ENCODE data around the gene ASIC2. TPM values are rescaled to one million over a fixed set of nuclear protein-coding genes. Genes with fewer than 3 reads are reported as not detected.

The ASIC2 gene
- total and polyA plus RNA-seq, 7 donors: under 0.01 to 0.60 (median 0.19) TPM; not detected in 3

- H3K4me3 ChIP-seq: no peak overlapping the region
- H3K36me3 ChIP-seq: no peaks in the 10 kb centered on the region
- H3K27me3 ChIP-seq: no peaks in the 10 kb centered on the region
- no peak overlapping the region for H3K27ac ChIP-seq
- WGBS, 2 donors: 87 to 89% methylated on average over 6 of the region's 6 CpGs
- H3K9me3 ChIP-seq: no peaks in the 10 kb centered on the region
- peaks cover 0 to 7% (median 3%) of the 10 kb centered on the region in 4 donors for H3K4me1 ChIP-seq
- no peak for DNase-seq
- no peak for TF ChIP-seq EP300 (IDR thresholded peaks at IDR 0.05)
- no peak for TF ChIP-seq POLR2AphosphoS5 (IDR thresholded peaks at IDR 0.05)
- TF ChIP-seq, protein P1, sequence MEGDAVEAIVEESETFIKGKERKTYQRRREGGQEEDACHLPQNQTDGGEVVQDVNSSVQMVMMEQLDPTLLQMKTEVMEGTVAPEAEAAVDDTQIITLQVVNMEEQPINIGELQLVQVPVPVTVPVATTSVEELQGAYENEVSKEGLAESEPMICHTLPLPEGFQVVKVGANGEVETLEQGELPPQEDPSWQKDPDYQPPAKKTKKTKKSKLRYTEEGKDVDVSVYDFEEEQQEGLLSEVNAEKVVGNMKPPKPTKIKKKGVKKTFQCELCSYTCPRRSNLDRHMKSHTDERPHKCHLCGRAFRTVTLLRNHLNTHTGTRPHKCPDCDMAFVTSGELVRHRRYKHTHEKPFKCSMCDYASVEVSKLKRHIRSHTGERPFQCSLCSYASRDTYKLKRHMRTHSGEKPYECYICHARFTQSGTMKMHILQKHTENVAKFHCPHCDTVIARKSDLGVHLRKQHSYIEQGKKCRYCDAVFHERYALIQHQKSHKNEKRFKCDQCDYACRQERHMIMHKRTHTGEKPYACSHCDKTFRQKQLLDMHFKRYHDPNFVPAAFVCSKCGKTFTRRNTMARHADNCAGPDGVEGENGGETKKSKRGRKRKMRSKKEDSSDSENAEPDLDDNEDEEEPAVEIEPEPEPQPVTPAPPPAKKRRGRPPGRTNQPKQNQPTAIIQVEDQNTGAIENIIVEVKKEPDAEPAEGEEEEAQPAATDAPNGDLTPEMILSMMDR (IDR thresholded peaks at IDR 0.05): no peak
- no peak for TF ChIP-seq POLR2A (IDR thresholded peaks at IDR 0.05)
- intact Hi-C loops (cut with DNase I): no loop called here
Measured at GRCh38 chr17:33016920-33017319, 276.2 kb downstream of the ASIC2 start.

DNA sequence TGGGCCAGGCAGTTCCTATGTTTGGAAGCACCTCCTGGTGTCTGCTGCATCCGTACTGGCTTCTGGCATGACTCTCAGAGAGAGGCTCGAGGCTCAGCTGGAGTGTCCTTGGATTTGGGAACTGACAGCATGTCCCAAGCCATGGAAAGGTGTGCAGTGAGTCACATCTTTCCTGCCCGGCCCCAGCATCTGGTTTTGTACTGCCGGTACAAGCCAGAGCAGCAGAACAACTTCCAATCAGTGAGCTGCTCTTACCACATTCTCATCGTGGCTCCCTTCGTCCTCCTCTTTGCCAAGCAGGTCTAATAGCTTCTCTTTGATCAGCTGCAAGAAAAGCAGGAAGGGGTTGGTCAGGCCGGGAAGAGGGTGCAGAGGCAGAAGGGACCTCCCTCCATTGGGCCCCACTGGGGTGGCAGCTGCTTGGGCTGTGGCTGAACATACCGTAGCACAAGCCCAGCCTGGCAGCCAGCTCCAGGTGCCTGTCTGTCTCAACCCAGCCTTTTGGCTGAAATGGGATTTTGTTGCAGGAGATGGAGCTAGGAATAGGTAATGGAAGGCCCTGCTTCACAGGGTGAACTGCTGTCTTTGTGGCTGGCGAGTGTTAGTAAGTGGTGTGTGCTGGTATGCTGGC, 277.3 kb downstream of the ASIC2 start:
- Histone ChIP-seq H3K9me3 (no peaks in the 10 kb centered on the region), H3K27me3 (no peaks in the 10 kb centered on the region), H3K27ac (no peak overlapping the region), H3K4me3 (no peak overlapping the region), H3K4me1 (peaks cover 0 to 7% (median 3%) of the 10 kb centered on the region in 4 donors), H3K36me3 (no peaks in the 10 kb centered on the region)
- DNase-seq: no peak
- TF ChIP-seq, protein P1 (IDR thresholded peaks at IDR 0.05): no peak
- no peak for TF ChIP-seq EP300 (IDR thresholded peaks at IDR 0.05)
- no peak for TF ChIP-seq POLR2AphosphoS5 (IDR thresholded peaks at IDR 0.05)
- no peak for TF ChIP-seq POLR2A (IDR thresholded peaks at IDR 0.05)
- intact Hi-C loops (cut with DNase I): no loop called here
- 77 to 81% methylated on average over 9 of the region's 9 CpGs for WGBS, 2 donors

- DNase-seq: no peak
- H3K27ac ChIP-seq: no peak overlapping the region
- H3K27me3 ChIP-seq: no peaks in the 10 kb centered on the region
- H3K9me3 ChIP-seq: no peaks in the 10 kb centered on the region
- no peak overlapping the region for H3K4me3 ChIP-seq
- intact Hi-C loops (cut with DNase I): no loop called here
- no peaks in the 10 kb centered on the region for H3K36me3 ChIP-seq
- WGBS, 2 donors: 14 to 53% methylated on average over 7 of the region's 7 CpGs
- peaks cover 0 to 7% (median 3%) of the 10 kb centered on the region in 4 donors for H3K4me1 ChIP-seq
- TF ChIP-seq, protein P1 (IDR thresholded peaks at IDR 0.05): no peak
- TF ChIP-seq EP300 (IDR thresholded peaks at IDR 0.05) (no peak), POLR2AphosphoS5 (IDR thresholded peaks at IDR 0.05) (no peak), POLR2A (IDR thresholded peaks at IDR 0.05) (no peak)
Measured at GRCh38 chr17:33014751-33015150, 278.3 kb downstream of the ASIC2 start.

- intact Hi-C loops (cut with DNase I): no loop called here
- 84 to 91% methylated on average over 18 of the region's 18 CpGs for WGBS, 2 donors
- H3K27me3 ChIP-seq: no peaks in the 10 kb centered on the region
- H3K9me3 ChIP-seq: no peaks in the 10 kb centered on the region
- no peak overlapping the region for H3K4me3 ChIP-seq
- H3K36me3 ChIP-seq: no peaks in the 10 kb centered on the region
- no peak for DNase-seq
- no peak overlapping the region for H3K27ac ChIP-seq
- TF ChIP-seq, protein P1 (IDR thresholded peaks at IDR 0.05): no peak
- no peak for TF ChIP-seq POLR2AphosphoS5 (IDR thresholded peaks at IDR 0.05)
- TF ChIP-seq POLR2A (IDR thresholded peaks at IDR 0.05): no peak
- TF ChIP-seq EP300 (IDR thresholded peaks at IDR 0.05): no peak
- H3K4me1 ChIP-seq: peaks cover 0 to 7% (median 3%) of the 10 kb centered on the region in 4 donors
Measured at GRCh38 chr17:33013596-33014375, 279.3 kb downstream of the ASIC2 start.

Measured in sigmoid colon (tissue), 7 donors.